Vagina (tissue), 2 donors: ENCODE measurements around the gene C1orf21. TPM values are rescaled to one million over a fixed set of nuclear protein-coding genes. Genes with fewer than 3 reads are reported as not detected.

Experiments
- DNase-seq, 2 donors: peaks; one replicate each; pipeline ENCODE4 v3.0.0-alpha.2; 2017; ENCODE audit errors: extremely low spot score in 2 of 2
- H3K27ac ChIP-seq: fragments of 200-600 bp; sonication (generic); one replicate; pipeline ENCODE4 v1.5.1; 2019
- H3K27me3 ChIP-seq: fragments of 200-600 bp; sonication (generic); one replicate; pipeline ENCODE4 v1.5.1; 2019
- H3K36me3 ChIP-seq, 2 donors: fragments of 200-600 bp; sonication (generic); one replicate each; pipeline ENCODE4 v1.5.1; 2017 to 2019
- H3K4me1 ChIP-seq: fragments of 200-600 bp; sonication (generic); one replicate; pipeline ENCODE4 v1.5.1; 2019
- H3K4me3 ChIP-seq, 2 donors: fragments of 200-600 bp; sonication (generic); 1 replicate in 1 of 2; 2 replicates in 1 of 2; pipeline ENCODE4 v1.5.1; 2016 to 2019
- H3K9me3 ChIP-seq: fragments of 200-600 bp; sonication (generic); one replicate; pipeline ENCODE4 v1.5.1; 2019
- POLR2A ChIP-seq, 2 donors: fragments of 450-650 bp; IDR thresholded peaks; one replicate each; pipeline ENCODE4 v1.6.1; 2017; ENCODE audit warnings: antibody characterized with exemption in 2 of 2, mild to moderate bottlenecking in 2 of 2, moderate library complexity in 2 of 2
- POLR2AphosphoS5 ChIP-seq, 2 donors: sonication (generic); formaldehyde crosslinking; IDR thresholded peaks; one replicate each; pipeline ENCODE4 v1.9.0; 2017; ENCODE audit warnings: antibody characterized with exemption in 2 of 2, mild to moderate bottlenecking in 2 of 2, low read depth in 1 of 2; ENCODE audit not compliant: insufficient read depth in 1 of 2
- intact Hi-C: fragments of 100-400 bp; cut with DNase I; formaldehyde crosslinking; loops from one replicate; pipeline ENCODE4 v1.15.1; 2023
- total RNA-seq: library from RNA; depleted of rRNA; stranded (reverse); fragments of >200 nt; gene quantifications from one replicate; pipeline ENCODE4 v1.2.3, GENCODE V29; 2016
- TF ChIP-seq, protein P1 (sequence below), 3 experiments: fragments of 450-650 bp in 2 of 3; fragments of 200-600 bp in 1 of 3; sonication (generic) in 1 of 3; IDR thresholded peaks; one replicate each; pipeline ENCODE4 v1.5.1; 2017 to 2019; ENCODE audit warnings: antibody characterized with exemption in 3 of 3, mild to moderate bottlenecking in 2 of 3, moderate library complexity in 2 of 3

Gene C1orf21
- total RNA-seq, 1 donor from 2014 or later = 24.1 TPM

DNA sequence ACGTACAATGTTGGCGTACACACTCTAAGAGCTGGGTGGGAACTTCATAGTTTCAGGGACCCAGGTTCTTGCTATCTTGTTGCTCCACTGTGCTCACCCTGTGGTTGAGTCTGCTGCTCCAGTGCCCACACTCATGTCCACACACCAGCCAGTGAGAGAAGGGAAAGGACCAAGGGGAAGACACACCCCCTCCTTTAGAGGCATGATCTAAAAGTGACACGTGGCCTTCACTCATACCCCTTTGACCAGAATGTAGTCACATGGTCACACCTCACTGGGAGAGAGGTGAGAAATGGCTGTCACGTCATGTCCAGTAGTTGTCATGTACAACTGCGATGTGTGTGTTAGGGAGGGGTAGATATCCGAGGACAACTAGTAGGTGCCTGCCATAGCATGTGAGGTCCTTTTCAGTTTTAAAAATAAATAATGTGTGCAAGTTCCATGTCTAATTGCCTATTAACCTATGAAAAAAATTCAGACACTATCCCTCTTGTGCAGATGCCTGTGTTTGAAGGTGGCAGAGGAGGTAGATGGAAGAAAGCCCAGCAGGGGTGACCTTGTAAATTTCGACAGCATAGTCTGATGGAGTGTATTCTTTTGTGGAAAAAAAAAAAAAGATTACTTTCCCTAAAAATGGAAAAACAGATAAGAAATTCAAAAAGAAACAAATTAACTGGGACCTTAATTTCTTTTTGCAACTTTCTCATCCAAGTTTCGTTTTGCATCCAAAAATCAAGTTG, 149.6 kb downstream of the C1orf21 start:
- Histone ChIP-seq H3K9me3 (peaks cover 8% of the 10 kb centered on the region), H3K27ac (peak overlapping the region; percentile 87), H3K36me3 (no peaks in the 10 kb centered on the region), H3K4me1 (peaks cover 60% of the 10 kb centered on the region), H3K4me3 (no peak overlapping the region), H3K27me3 (no peaks in the 10 kb centered on the region)
- TF ChIP-seq POLR2AphosphoS5 (IDR thresholded peaks at IDR 0.05; ENCODE audit: insufficient read depth in 1 of 2, low read depth in 1 of 2) (no peak), POLR2A (IDR thresholded peaks at IDR 0.05) (no peak)
- TF ChIP-seq, protein P1, sequence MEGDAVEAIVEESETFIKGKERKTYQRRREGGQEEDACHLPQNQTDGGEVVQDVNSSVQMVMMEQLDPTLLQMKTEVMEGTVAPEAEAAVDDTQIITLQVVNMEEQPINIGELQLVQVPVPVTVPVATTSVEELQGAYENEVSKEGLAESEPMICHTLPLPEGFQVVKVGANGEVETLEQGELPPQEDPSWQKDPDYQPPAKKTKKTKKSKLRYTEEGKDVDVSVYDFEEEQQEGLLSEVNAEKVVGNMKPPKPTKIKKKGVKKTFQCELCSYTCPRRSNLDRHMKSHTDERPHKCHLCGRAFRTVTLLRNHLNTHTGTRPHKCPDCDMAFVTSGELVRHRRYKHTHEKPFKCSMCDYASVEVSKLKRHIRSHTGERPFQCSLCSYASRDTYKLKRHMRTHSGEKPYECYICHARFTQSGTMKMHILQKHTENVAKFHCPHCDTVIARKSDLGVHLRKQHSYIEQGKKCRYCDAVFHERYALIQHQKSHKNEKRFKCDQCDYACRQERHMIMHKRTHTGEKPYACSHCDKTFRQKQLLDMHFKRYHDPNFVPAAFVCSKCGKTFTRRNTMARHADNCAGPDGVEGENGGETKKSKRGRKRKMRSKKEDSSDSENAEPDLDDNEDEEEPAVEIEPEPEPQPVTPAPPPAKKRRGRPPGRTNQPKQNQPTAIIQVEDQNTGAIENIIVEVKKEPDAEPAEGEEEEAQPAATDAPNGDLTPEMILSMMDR (IDR thresholded peaks at IDR 0.05) = no peak
- intact Hi-C loops = no loop called here
- DNase-seq = no peak

GRCh38 chr1:184539580-184539979, 152.8 kb downstream of the C1orf21 start:
- intact Hi-C loops = no loop called here
- Histone ChIP-seq H3K4me1 (peaks cover 60% of the 10 kb centered on the region), H3K27me3 (no peaks in the 10 kb centered on the region), H3K4me3 (no peak overlapping the region), H3K9me3 (peaks cover 8% of the 10 kb centered on the region), H3K27ac (no peak overlapping the region), H3K36me3 (no peaks in the 10 kb centered on the region)
- DNase-seq = no peak
- TF ChIP-seq POLR2AphosphoS5 (IDR thresholded peaks at IDR 0.05; ENCODE audit: insufficient read depth in 1 of 2, low read depth in 1 of 2) = no peak
- TF ChIP-seq, protein P1 (IDR thresholded peaks at IDR 0.05) = no peak
- TF ChIP-seq POLR2A (IDR thresholded peaks at IDR 0.05) = no peak

DNA sequence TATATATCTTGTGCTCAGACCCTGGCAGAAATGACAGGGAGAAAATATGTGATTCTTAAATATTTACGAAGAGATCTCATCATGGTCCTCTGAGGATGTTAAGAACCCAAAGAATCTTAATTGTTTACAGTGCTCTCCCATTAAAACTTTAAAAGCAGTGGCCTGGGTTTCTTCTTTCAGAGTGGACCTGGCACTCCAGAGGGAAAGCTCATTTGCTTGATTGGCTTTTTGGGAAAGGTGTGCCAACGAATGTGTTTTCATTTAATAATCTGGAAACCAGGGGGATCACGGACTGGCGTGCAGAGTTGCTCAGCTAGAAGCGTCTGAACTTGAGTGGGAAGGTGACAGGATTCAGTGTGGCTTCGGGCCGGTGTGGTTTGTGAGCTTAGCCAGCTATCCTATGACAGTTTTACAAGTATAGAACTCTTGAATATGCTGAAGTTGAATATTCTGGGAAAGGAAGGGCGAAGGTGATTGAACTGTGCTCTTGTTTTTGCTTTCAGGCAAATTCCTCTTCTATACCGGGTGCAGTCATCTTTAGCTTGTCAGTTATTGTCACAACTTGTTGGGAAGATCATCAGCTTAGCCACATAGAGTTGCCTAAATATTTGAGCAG, 154.8 kb downstream of the C1orf21 start:
- no peaks in the 10 kb centered on the region for H3K27me3 ChIP-seq
- DNase-seq = no peak
- H3K27ac ChIP-seq = peak overlapping the region; percentile 71
- intact Hi-C loops = no loop called here
- peaks cover 8% of the 10 kb centered on the region for H3K9me3 ChIP-seq
- peaks cover 60% of the 10 kb centered on the region for H3K4me1 ChIP-seq
- H3K4me3 ChIP-seq = no peak overlapping the region
- no peak for TF ChIP-seq POLR2A (IDR thresholded peaks at IDR 0.05)
- peak in 1 of 2 donors; percentile 25 for TF ChIP-seq POLR2AphosphoS5 (IDR thresholded peaks at IDR 0.05; ENCODE audit: insufficient read depth in 1 of 2, low read depth in 1 of 2)
- TF ChIP-seq, protein P1 (IDR thresholded peaks at IDR 0.05) = no peak
- no peaks in the 10 kb centered on the region for H3K36me3 ChIP-seq

DNA sequence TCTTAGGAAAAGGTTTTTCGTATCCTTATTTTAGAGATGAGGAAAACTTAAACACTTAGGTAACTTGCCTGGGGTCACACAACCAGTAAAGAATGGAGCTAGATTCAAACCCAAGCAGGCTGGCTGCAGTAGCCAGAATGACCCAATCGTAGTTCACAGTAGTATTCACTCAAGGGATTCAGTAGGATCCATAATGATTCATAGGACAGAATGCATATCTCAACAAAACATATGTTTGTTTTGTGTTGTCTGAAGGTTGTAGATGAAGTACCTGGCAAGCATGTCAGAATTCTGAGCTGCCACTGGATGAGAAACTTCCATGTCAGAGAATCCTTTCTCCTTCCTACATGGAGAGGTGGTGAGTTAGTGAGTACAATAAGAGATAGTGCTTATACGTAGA, 155.5 kb downstream of the C1orf21 start:
- H3K36me3 ChIP-seq = no peaks in the 10 kb centered on the region
- H3K27ac ChIP-seq = peak overlapping the region; percentile 71
- no peaks in the 10 kb centered on the region for H3K27me3 ChIP-seq
- no peak for DNase-seq
- H3K4me1 ChIP-seq = peaks cover 62% of the 10 kb centered on the region
- intact Hi-C loops = no loop called here
- H3K4me3 ChIP-seq = no peak overlapping the region
- H3K9me3 ChIP-seq = peaks cover 8% of the 10 kb centered on the region
- TF ChIP-seq, protein P1 (IDR thresholded peaks at IDR 0.05) = no peak
- TF ChIP-seq POLR2A (IDR thresholded peaks at IDR 0.05) = no peak
- TF ChIP-seq POLR2AphosphoS5 (IDR thresholded peaks at IDR 0.05; ENCODE audit: insufficient read depth in 1 of 2, low read depth in 1 of 2) = no peak

GRCh38 chr1:184545601-184546000, 158.8 kb downstream of the C1orf21 start:
- no peaks in the 10 kb centered on the region for H3K9me3 ChIP-seq
- H3K4me3 ChIP-seq = no peak overlapping the region
- DNase-seq = no peak
- no peaks in the 10 kb centered on the region for H3K27me3 ChIP-seq
- no peaks in the 10 kb centered on the region for H3K36me3 ChIP-seq
- intact Hi-C loops = no loop called here
- peaks cover 62% of the 10 kb centered on the region for H3K4me1 ChIP-seq
- peak in 1 of 2 donors; percentile 89 for TF ChIP-seq POLR2AphosphoS5 (IDR thresholded peaks at IDR 0.05; ENCODE audit: insufficient read depth in 1 of 2, low read depth in 1 of 2)
- TF ChIP-seq POLR2A (IDR thresholded peaks at IDR 0.05) = no peak
- TF ChIP-seq, protein P1 (IDR thresholded peaks at IDR 0.05) = no peak
- peak overlapping the region; percentile 30 for H3K27ac ChIP-seq
